Dermis blood vessel endothelial cell (primary cell): ENCODE results near the gene DSCAML1. TPM values are rescaled to one million over a fixed set of nuclear protein-coding genes. Genes with fewer than 3 reads are reported as not detected.

Source experiments
- DNase-seq: peaks from one replicate; pipeline ENCODE4 v3.0.0; 2010
- total RNA-seq: library from RNA; depleted of rRNA; stranded (reverse); fragments of >200 nt; gene quantifications from 2 replicates; pipeline ENCODE4 v1.2.3, GENCODE V29; 2014

DSCAML1 gene
- total RNA-seq, 1 donor from 2014 or later = under 0.01 TPM

- DNase-seq = no peak
These were observed 280.9 kb downstream of the DSCAML1 start for GRCh38 chr11:117515892-117516787.

GRCh38 chr11:117514256-117514655, 282.8 kb downstream of the DSCAML1 start:
- DNase-seq = no peak

GRCh38 chr11:117513666-117514065, 283.4 kb downstream of the DSCAML1 start:
- DNase-seq = no peak

- no peak for DNase-seq
These were observed 285.0 kb downstream of the DSCAML1 start for GRCh38 chr11:117511931-117512539.

GRCh38 chr11:117511483-117511930, 285.5 kb downstream of the DSCAML1 start:
- DNase-seq = no peak

GRCh38 chr11:117510646-117511045, 286.4 kb downstream of the DSCAML1 start:
- no peak for DNase-seq

- no peak for DNase-seq
These were observed 287.5 kb downstream of the DSCAML1 start for GRCh38 chr11:117509543-117509942.

GRCh38 chr11:117506971-117507370, 290.0 kb downstream of the DSCAML1 start:
- DNase-seq = no peak

- no peak for DNase-seq
These were observed 291.6 kb downstream of the DSCAML1 start for GRCh38 chr11:117505285-117505970.

GRCh38 chr11:117502779-117503100, 294.3 kb downstream of the DSCAML1 start:
- no peak for DNase-seq

- no peak for DNase-seq
These were observed 294.8 kb downstream of the DSCAML1 start for GRCh38 chr11:117502015-117502778.

- DNase-seq = no peak
These were observed 295.6 kb downstream of the DSCAML1 start for GRCh38 chr11:117501237-117501898.

GRCh38 chr11:117498791-117499190, 298.2 kb downstream of the DSCAML1 start:
- DNase-seq = no peak

- no peak for DNase-seq
These were observed 299.6 kb downstream of the DSCAML1 start for GRCh38 chr11:117497206-117497951.

- DNase-seq = no peak
These were observed 301.7 kb downstream of the DSCAML1 start for GRCh38 chr11:117495357-117495756.

GRCh38 chr11:117492578-117493251, 304.3 kb downstream of the DSCAML1 start:
- DNase-seq = no peak

GRCh38 chr11:117490911-117491310, 306.1 kb downstream of the DSCAML1 start:
- no peak for DNase-seq

GRCh38 chr11:117489999-117490679, 306.9 kb downstream of the DSCAML1 start:
- no peak for DNase-seq

GRCh38 chr11:117488996-117489952, 307.7 kb downstream of the DSCAML1 start:
- no peak for DNase-seq
